Gastrocnemius medialis (tissue), 4 donors: Measurements from ENCODE around the gene FOXC2.

Source experiments
- CTCF ChIP-seq, 5 experiments: fragments of 450-650 bp in 3 of 5; fragments of 200-600 bp in 2 of 5; sonication (generic) in 2 of 5; IDR thresholded peaks in 4 of 5; conservative IDR thresholded peaks in 1 of 5; 1 replicate in 4 of 5; 2 replicates in 1 of 5; pipeline ENCODE4 v1.5.1; 2016 to 2019; ENCODE audit warnings: antibody characterized with exemption in 5 of 5, mild to moderate bottlenecking in 3 of 5, moderate library complexity in 3 of 5
- POLR2A ChIP-seq, 2 donors: fragments of 450-650 bp; IDR thresholded peaks; one replicate each; pipeline ENCODE4 v1.6.1; 2017; ENCODE audit warnings: antibody characterized with exemption in 2 of 2, mild to moderate bottlenecking in 2 of 2, moderate library complexity in 2 of 2

GRCh38 chr16:86536621-86537020 is 30.0 kb upstream of the FOXC2 start:
- TF ChIP-seq CTCF (IDR thresholded peaks at IDR 0.05 in 4 of 5, conservative IDR thresholded peaks at IDR 0.05 in 1 of 5) (no peak), POLR2A (IDR thresholded peaks at IDR 0.05) (no peak)
